Testis (tissue), 2 donors: ENCODE results near the gene LHCGR.

Source experiments
- CTCF ChIP-seq, 3 experiments: fragments of 450-650 bp in 2 of 3; fragments of 200-600 bp in 1 of 3; sonication (generic) in 1 of 3; IDR thresholded peaks; one replicate each; pipeline ENCODE4 v1.5.1; 2016 to 2019; ENCODE audit warnings: antibody characterized with exemption in 3 of 3, mild to moderate bottlenecking in 2 of 3, moderate library complexity in 1 of 3
- POLR2A ChIP-seq: fragments of 450-650 bp; IDR thresholded peaks from one replicate; pipeline ENCODE4 v1.6.1; 2017; ENCODE audit warnings: antibody characterized with exemption, mild to moderate bottlenecking, moderate library complexity

- TF ChIP-seq CTCF (IDR thresholded peaks at IDR 0.05) (no peak), POLR2A (no peak)
Observed at GRCh38 chr2:48781366-48781765, 25.8 kb upstream of the LHCGR start.
